CD14-positive monocyte (primary cell): ENCODE measurements around the gene FLRT3. TPM values are rescaled to one million over a fixed set of nuclear protein-coding genes. Genes with fewer than 3 reads are reported as not detected.

ENCODE experiments used
- DNase-seq, 3 donors: peaks; one replicate each; pipeline ENCODE4 v3.0.0-alpha.2; 2011 to 2022
- H2AFZ ChIP-seq: 2 replicates; pipeline ENCODE4 v1.6.0; 2012; ENCODE audit warnings: mild to moderate bottlenecking, low read depth, low read length, inconsistent platforms; ENCODE audit not compliant: insufficient read depth, poor library complexity, severe bottlenecking
- H3K27ac ChIP-seq, 2 donors: 1 replicate in 1 of 2; 2 replicates in 1 of 2; pipeline ENCODE4 v1.5.1; 2012 to 2013; ENCODE audit warnings: low read length in 2 of 2, control low read depth in 1 of 2, inconsistent platforms in 1 of 2, low read depth in 1 of 2, mild to moderate bottlenecking in 1 of 2
- H3K27me3 ChIP-seq, 2 donors: one replicate each; pipeline versions ENCODE4 v1.6.0 to v1.6.1; 2011 to 2013; ENCODE audit warnings: low read length in 2 of 2; ENCODE audit not compliant: control insufficient read depth in 2 of 2, insufficient read depth in 2 of 2
- H3K36me3 ChIP-seq, 2 donors: replicated peaks in 1 of 2; 1 replicate in 1 of 2; 2 replicates in 1 of 2; pipeline versions ENCODE4 v1.5.1 to v1.6.1; 2012 to 2013; ENCODE audit warnings: low read length in 2 of 2, control low read depth in 1 of 2, inconsistent platforms in 1 of 2, mild to moderate bottlenecking in 1 of 2; ENCODE audit not compliant: insufficient read depth in 2 of 2, control insufficient read depth in 1 of 2
- H3K4me1 ChIP-seq, 2 donors: 1 replicate in 1 of 2; 2 replicates in 1 of 2; pipeline versions ENCODE4 v1.5.1 to v1.6.1; 2012 to 2013; ENCODE audit warnings: low read length in 2 of 2, control low read depth in 1 of 2, inconsistent platforms in 1 of 2, mild to moderate bottlenecking in 1 of 2, moderate library complexity in 1 of 2; ENCODE audit not compliant: insufficient read depth in 2 of 2, control insufficient read depth in 1 of 2
- H3K4me2 ChIP-seq: replicated peaks from 2 replicates; pipeline ENCODE3; 2012; ENCODE audit warnings: low read length, moderate library complexity, mild to moderate bottlenecking; ENCODE audit not compliant: poor library complexity, severe bottlenecking; ENCODE audit errors: extremely low read depth
- H3K4me3 ChIP-seq, 3 experiments: fragments of 200-600 bp in 1 of 3; sonication (generic) in 1 of 3; replicated peaks in 1 of 3; 1 replicate in 2 of 3; 2 replicates in 1 of 3; pipeline ENCODE4 v1.5.1; 2011 to 2013; ENCODE audit warnings: low read length in 3 of 3, mild to moderate bottlenecking in 3 of 3, control low read depth in 2 of 3, low read depth in 2 of 3, inconsistent platforms in 1 of 3, moderate library complexity in 1 of 3
- H3K79me2 ChIP-seq: 2 replicates; pipeline ENCODE4 v1.6.0; 2012; ENCODE audit warnings: mild to moderate bottlenecking, control low read depth, inconsistent platforms, low read length, moderate library complexity; ENCODE audit not compliant: insufficient read depth
- H3K9ac ChIP-seq: 2 replicates; pipeline ENCODE4 v1.6.0; 2017; ENCODE audit warnings: low read length, mild to moderate bottlenecking; ENCODE audit not compliant: insufficient read depth, poor library complexity, severe bottlenecking
- H3K9me3 ChIP-seq, 2 donors: replicated peaks in 1 of 2; 1 replicate in 1 of 2; 2 replicates in 1 of 2; pipeline versions ENCODE4 v1.5.1 to v1.6.1; 2012 to 2013; ENCODE audit warnings: low read length in 2 of 2, control low read depth in 1 of 2; ENCODE audit not compliant: control insufficient read depth in 1 of 2, insufficient read depth in 1 of 2
- H4K20me1 ChIP-seq: 2 replicates; pipeline ENCODE4 v1.6.0; 2012; ENCODE audit warnings: mild to moderate bottlenecking, low read length, control low read depth, moderate library complexity; ENCODE audit not compliant: insufficient read depth
- H3K27ac Mint-ChIP-seq, 7 donors: one replicate each; pipeline ENCODE4 v1.8.0; 2020; ENCODE audit warnings: mild to moderate bottlenecking in 7 of 7, mixed read lengths in 7 of 7, moderate library complexity in 6 of 7, inconsistent platforms in 2 of 7
- H3K27me3 Mint-ChIP-seq, 3 donors: one replicate each; pipeline ENCODE4 v1.8.0; 2021 to 2022; ENCODE audit warnings: low read depth in 3 of 3, mild to moderate bottlenecking in 3 of 3, mixed read lengths in 3 of 3, moderate library complexity in 3 of 3, inconsistent platforms in 1 of 3
- H3K36me3 Mint-ChIP-seq, 2 donors: one replicate each; pipeline ENCODE4 v1.8.0; 2020; ENCODE audit warnings: mixed read lengths in 2 of 2, inconsistent platforms in 1 of 2, mild to moderate bottlenecking in 1 of 2
- H3K4me1 Mint-ChIP-seq: one replicate; pipeline ENCODE4 v1.8.0; 2020; ENCODE audit warnings: mild to moderate bottlenecking, mixed read lengths
- H3K4me3 Mint-ChIP-seq, 2 donors: one replicate each; pipeline ENCODE4 v1.8.0; 2020; ENCODE audit warnings: mild to moderate bottlenecking in 2 of 2, mixed read lengths in 2 of 2, moderate library complexity in 1 of 2
- H3K9me3 Mint-ChIP-seq, 7 donors: one replicate each; pipeline ENCODE4 v1.8.0; 2020 to 2022; ENCODE audit warnings: mixed read lengths in 7 of 7, mild to moderate bottlenecking in 6 of 7, moderate library complexity in 6 of 7, inconsistent platforms in 2 of 7
- CTCF ChIP-seq: fragments of 200-600 bp; IDR thresholded peaks from one replicate; pipeline ENCODE4 v1.8.0; 2022; ENCODE audit warnings: antibody characterized with exemption, mild to moderate bottlenecking
- WGBS: methylation state at CpG from one replicate; pipeline ENCODE4 v1.1.5; 2013; ENCODE audit warnings: missing lambda C conversion rate; ENCODE audit not compliant: insufficient coverage; 5-methylcytosine and 5-hydroxymethylcytosine counted together
- intact Hi-C, 2 donors: fragments of 100-400 bp; cut with micrococcal nuclease; formaldehyde crosslinking; loops; one replicate each; pipeline versions ENCODE4 v1.15.0 to v1.15.1; 2023
- polyA plus RNA-seq, 3 donors: library from polyadenylated mRNA; depleted of rRNA in 1 of 3; unstranded in 2 of 3; stranded (reverse) in 1 of 3; fragments of 300-500 nt in 2 of 3; fragments of >200 nt in 1 of 3; fragmentation: Illumina TruSeq in 2 of 3; gene quantifications; 1 replicate in 2 of 3; 2 replicates in 1 of 3; pipeline ENCODE4 v1.2.3, GENCODE V29; 2012 to 2021

FLRT3 gene
- polyA plus RNA-seq, 3 donors, result not detected

GRCh38 chr20:14331646-14332045 lies 5.8 kb downstream of the FLRT3 start:
- peaks cover 0 to 2% (median 1%) of the 10 kb centered on the region in 3 donors for H3K27me3 Mint-ChIP-seq
- no peaks in the 10 kb centered on the region for H3K79me2 ChIP-seq
- no peaks in the 10 kb centered on the region for H4K20me1 ChIP-seq
- no peaks in the 10 kb centered on the region for H3K9me3 Mint-ChIP-seq
- no peaks in the 10 kb centered on the region for H3K36me3 ChIP-seq
- H3K4me3 Mint-ChIP-seq, result no peak overlapping the region
- H3K4me1 Mint-ChIP-seq, result no peaks in the 10 kb centered on the region
- H3K27me3 ChIP-seq, result no peaks in the 10 kb centered on the region
- no peak overlapping the region for H3K4me3 ChIP-seq
- TF ChIP-seq CTCF, result no peak
- no peak overlapping the region for H2AFZ ChIP-seq
- intact Hi-C loops, result no loop called here
- H3K36me3 Mint-ChIP-seq, result no peaks in the 10 kb centered on the region
- DNase-seq, result no peak
- no peaks in the 10 kb centered on the region for H3K9me3 ChIP-seq
- no peak overlapping the region for H3K9ac ChIP-seq
- H3K27ac Mint-ChIP-seq, result no peak overlapping the region
- H3K27ac ChIP-seq, result no peak overlapping the region
- no peaks in the 10 kb centered on the region for H3K4me1 ChIP-seq
- no peak overlapping the region for H3K4me2 ChIP-seq
- WGBS, result 94% methylated on average over 2 of the region's 6 CpGs

- Histone ChIP-seq H3K79me2 (no peaks in the 10 kb centered on the region), H3K4me3 (no peak overlapping the region), H2AFZ (no peak overlapping the region), H4K20me1 (no peaks in the 10 kb centered on the region), H3K36me3 (no peaks in the 10 kb centered on the region), H3K4me2 (no peak overlapping the region), H3K27ac (no peak overlapping the region), H3K27me3 (no peaks in the 10 kb centered on the region), H3K4me1 (no peaks in the 10 kb centered on the region), H3K9me3 (peaks cover 0 to 3% of the 10 kb centered on the region in 2 donors), H3K9ac (no peak overlapping the region)
- H3K4me3 Mint-ChIP-seq, result no peak overlapping the region
- no peak for DNase-seq
- peaks cover 0 to 6% (median 3%) of the 10 kb centered on the region in 7 donors for H3K9me3 Mint-ChIP-seq
- no peaks in the 10 kb centered on the region for H3K27me3 Mint-ChIP-seq
- no peak for TF ChIP-seq CTCF
- no peaks in the 10 kb centered on the region for H3K36me3 Mint-ChIP-seq
- no peaks in the 10 kb centered on the region for H3K4me1 Mint-ChIP-seq
- H3K27ac Mint-ChIP-seq, result no peak overlapping the region
- intact Hi-C loops, result no loop called here
- no CpG with 5 or more reads among the region's 1 CpG for WGBS
Measured at GRCh38 chr20:14319704-14320103, 17.7 kb downstream of the FLRT3 start.
